Measurements from ENCODE around the gene MAP1B. TPM values are rescaled to one million over a fixed set of nuclear protein-coding genes. Genes with fewer than 3 reads are reported as not detected.
A peak's percentile ranks its signal among the peaks of the same experiment; 100 is the strongest.

Gene MAP1B
- total RNA-seq, 2 donors from 2014 or later: 87.9 to 93.3 TPM

DNA sequence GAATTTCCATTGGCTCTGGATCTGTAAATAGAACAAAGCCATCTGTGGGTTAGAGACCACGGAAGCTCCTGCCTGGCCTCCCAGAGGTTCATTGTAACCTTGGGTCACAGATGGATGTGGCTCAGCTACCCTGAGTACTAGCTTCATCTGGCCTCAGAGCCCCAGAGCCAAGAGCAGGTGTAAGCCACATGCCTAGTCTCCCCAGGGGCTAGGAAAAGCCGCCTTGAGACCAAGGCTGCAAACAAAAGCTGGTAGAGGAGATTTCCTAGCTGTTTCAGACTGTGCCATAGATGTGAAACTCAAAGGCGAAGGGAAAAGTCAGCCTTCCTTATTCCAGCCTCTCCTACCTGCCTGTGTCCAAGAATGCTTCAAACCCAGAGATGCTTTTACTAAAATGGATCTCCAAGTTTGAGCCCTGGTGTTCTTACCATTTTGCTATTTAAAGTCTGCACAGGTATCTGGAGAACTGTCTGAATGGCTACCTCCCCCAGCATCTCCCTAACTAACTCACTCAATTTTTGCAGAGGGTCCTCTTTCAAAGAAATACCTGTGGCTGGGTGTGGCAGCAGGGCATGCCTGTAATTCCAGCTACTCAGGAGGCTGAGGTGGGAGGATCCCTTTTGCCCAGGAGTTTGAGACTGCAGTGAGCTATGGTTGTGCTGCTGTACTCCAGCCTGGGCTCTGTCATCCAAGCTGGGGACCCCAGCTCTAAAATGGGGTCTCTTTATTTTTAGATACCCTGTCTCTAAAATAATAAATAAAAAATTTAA is 42.3 kb upstream of the MAP1B start:
- H3K9ac ChIP-seq (ENCODE audit: extremely low read depth, low read length, poor library complexity, severe bottlenecking): no peak overlapping the region
- peaks cover 27% of the 10 kb centered on the region for H3K4me1 Mint-ChIP-seq
- no peak overlapping the region for H3K27ac Mint-ChIP-seq
- H3K9me3 Mint-ChIP-seq: no peaks in the 10 kb centered on the region
- no peaks in the 10 kb centered on the region for H3K27me3 ChIP-seq (ENCODE audit: control insufficient read depth, insufficient read depth, low read length, poor library complexity, severe bottlenecking)
- no peak overlapping the region for H3K4me3 ChIP-seq (ENCODE audit: low read length)
- H3K9me3 ChIP-seq (ENCODE audit: control insufficient read depth, low read length): no peaks in the 10 kb centered on the region
- no peak for DNase-seq
- H3K27me3 Mint-ChIP-seq (ENCODE audit: insufficient read depth): no peaks in the 10 kb centered on the region
- H3K4me1 ChIP-seq (ENCODE audit: control insufficient read depth, insufficient read depth, low read length): peaks cover 10% of the 10 kb centered on the region
- 85 to 88% methylated on average over 3 of the region's 3 CpGs for WGBS, 2 experiments (ENCODE audit: insufficient coverage in 1 of 2, insufficient read length in 1 of 2)
- TF ChIP-seq, protein P1, sequence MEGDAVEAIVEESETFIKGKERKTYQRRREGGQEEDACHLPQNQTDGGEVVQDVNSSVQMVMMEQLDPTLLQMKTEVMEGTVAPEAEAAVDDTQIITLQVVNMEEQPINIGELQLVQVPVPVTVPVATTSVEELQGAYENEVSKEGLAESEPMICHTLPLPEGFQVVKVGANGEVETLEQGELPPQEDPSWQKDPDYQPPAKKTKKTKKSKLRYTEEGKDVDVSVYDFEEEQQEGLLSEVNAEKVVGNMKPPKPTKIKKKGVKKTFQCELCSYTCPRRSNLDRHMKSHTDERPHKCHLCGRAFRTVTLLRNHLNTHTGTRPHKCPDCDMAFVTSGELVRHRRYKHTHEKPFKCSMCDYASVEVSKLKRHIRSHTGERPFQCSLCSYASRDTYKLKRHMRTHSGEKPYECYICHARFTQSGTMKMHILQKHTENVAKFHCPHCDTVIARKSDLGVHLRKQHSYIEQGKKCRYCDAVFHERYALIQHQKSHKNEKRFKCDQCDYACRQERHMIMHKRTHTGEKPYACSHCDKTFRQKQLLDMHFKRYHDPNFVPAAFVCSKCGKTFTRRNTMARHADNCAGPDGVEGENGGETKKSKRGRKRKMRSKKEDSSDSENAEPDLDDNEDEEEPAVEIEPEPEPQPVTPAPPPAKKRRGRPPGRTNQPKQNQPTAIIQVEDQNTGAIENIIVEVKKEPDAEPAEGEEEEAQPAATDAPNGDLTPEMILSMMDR (conservative IDR thresholded peaks at IDR 0.05): no peak
- no peaks in the 10 kb centered on the region for H3K36me3 Mint-ChIP-seq (ENCODE audit: low read depth)
- H3K27ac ChIP-seq (ENCODE audit: low read depth, low read length): peak overlapping the region; percentile 40
- no peaks in the 10 kb centered on the region for H3K36me3 ChIP-seq (ENCODE audit: control insufficient read depth, insufficient read depth, low read length)
- no peak overlapping the region for H3K4me3 Mint-ChIP-seq

DNA sequence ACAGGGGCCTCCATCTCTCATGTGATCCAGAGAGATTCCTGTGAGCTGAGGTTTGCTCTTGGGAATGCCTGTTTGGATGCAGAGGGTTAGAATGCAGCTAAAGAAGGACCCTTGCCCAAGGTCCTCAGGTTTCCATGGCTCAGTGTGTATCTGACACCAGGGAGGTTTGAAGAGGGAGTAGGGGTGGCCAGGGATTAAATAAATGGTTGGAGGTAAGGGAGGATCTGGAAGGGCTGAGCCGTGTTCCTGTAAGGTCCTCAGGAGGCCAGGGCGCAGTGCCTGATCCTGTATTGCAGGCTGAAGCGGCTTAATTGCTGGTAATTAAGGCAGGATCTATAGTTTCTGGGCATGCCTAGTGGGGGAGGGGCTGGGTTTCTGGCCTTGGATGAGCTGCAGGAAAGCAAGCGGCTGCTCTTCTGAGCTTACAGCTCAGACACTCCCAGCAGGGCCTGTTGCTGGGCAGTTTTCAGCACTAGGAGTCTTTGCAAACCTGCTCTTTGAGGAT is 41.5 kb upstream of the MAP1B start:
- 16 to 18% methylated on average over 4 of the region's 4 CpGs for WGBS, 2 experiments (ENCODE audit: insufficient coverage in 1 of 2, insufficient read length in 1 of 2)
- no peaks in the 10 kb centered on the region for H3K27me3 Mint-ChIP-seq (ENCODE audit: insufficient read depth)
- peak; percentile 92 for DNase-seq
- no peaks in the 10 kb centered on the region for H3K36me3 ChIP-seq (ENCODE audit: control insufficient read depth, insufficient read depth, low read length)
- no peak overlapping the region for H3K4me3 ChIP-seq (ENCODE audit: low read length)
- H3K4me3 Mint-ChIP-seq: peak overlapping the region; percentile 15
- no peaks in the 10 kb centered on the region for H3K9me3 Mint-ChIP-seq
- H3K9ac ChIP-seq (ENCODE audit: extremely low read depth, low read length, poor library complexity, severe bottlenecking): no peak overlapping the region
- H3K4me1 ChIP-seq (ENCODE audit: control insufficient read depth, insufficient read depth, low read length): peaks cover 10% of the 10 kb centered on the region
- TF ChIP-seq, protein P1 (conservative IDR thresholded peaks at IDR 0.05): no peak
- H3K27me3 ChIP-seq (ENCODE audit: control insufficient read depth, insufficient read depth, low read length, poor library complexity, severe bottlenecking): no peaks in the 10 kb centered on the region
- H3K36me3 Mint-ChIP-seq (ENCODE audit: low read depth): no peaks in the 10 kb centered on the region
- H3K27ac ChIP-seq (ENCODE audit: low read depth, low read length): peak overlapping the region; percentile 4
- H3K9me3 ChIP-seq (ENCODE audit: control insufficient read depth, low read length): no peaks in the 10 kb centered on the region
- H3K4me1 Mint-ChIP-seq: peaks cover 33% of the 10 kb centered on the region
- peak overlapping the region; percentile 94 for H3K27ac Mint-ChIP-seq

DNA sequence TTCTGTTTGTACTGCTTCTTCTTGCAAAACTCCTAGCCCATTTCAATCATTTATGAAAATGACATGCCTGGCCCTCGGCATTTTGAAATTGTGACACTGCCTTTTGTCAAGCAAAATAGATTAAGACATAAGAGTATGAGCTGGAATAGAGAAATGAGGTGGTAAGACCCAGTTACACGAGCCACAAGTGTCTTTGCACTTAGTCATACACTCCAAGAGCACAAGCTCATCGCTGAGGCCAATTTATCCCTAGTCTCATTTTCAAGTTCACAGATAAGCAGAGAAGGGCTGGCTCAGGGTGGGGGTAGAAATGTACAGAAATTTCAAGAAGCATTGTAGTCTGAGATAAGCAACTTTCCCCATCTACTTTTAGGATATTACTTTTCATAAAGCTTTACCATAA is 40.6 kb upstream of the MAP1B start:
- no peak overlapping the region for H3K9ac ChIP-seq (ENCODE audit: extremely low read depth, low read length, poor library complexity, severe bottlenecking)

More for the DNA sequence above, 40.6 kb upstream of the MAP1B start:
- WGBS, 2 experiments (ENCODE audit: insufficient coverage in 1 of 2, insufficient read length in 1 of 2): 65% methylated on average over 3 of the region's 3 CpGs; no CpG with 5 or more reads in 1 of the 2 experiments
- H3K4me1 ChIP-seq (ENCODE audit: control insufficient read depth, insufficient read depth, low read length): peaks cover 10% of the 10 kb centered on the region
- no peaks in the 10 kb centered on the region for H3K9me3 Mint-ChIP-seq
- no peaks in the 10 kb centered on the region for H3K36me3 Mint-ChIP-seq (ENCODE audit: low read depth)
- no peak overlapping the region for H3K4me3 Mint-ChIP-seq
- H3K36me3 ChIP-seq (ENCODE audit: control insufficient read depth, insufficient read depth, low read length): no peaks in the 10 kb centered on the region
- H3K4me3 ChIP-seq (ENCODE audit: low read length): no peak overlapping the region
- no peaks in the 10 kb centered on the region for H3K9me3 ChIP-seq (ENCODE audit: control insufficient read depth, low read length)
- H3K27me3 Mint-ChIP-seq (ENCODE audit: insufficient read depth): no peaks in the 10 kb centered on the region
- TF ChIP-seq, protein P1 (conservative IDR thresholded peaks at IDR 0.05): no peak
- no peaks in the 10 kb centered on the region for H3K27me3 ChIP-seq (ENCODE audit: control insufficient read depth, insufficient read depth, low read length, poor library complexity, severe bottlenecking)
- no peak overlapping the region for H3K27ac ChIP-seq (ENCODE audit: low read depth, low read length)
- H3K4me1 Mint-ChIP-seq: peaks cover 33% of the 10 kb centered on the region
- H3K27ac Mint-ChIP-seq: peak overlapping the region; percentile 57
- no peak for DNase-seq
